DMS114 treated with DMSO at 0.1 percent for 48 hours (cell line): ENCODE results near the gene PNPLA3.

Experiments used
- DNase-seq: peaks from one replicate; lab custom pipeline; 2025; ENCODE audit not compliant: unreplicated experiment; lab: John Stamatoyannopoulos, UW

PNPLA3 gene

GRCh38 chr22:43923631-43924464, at the start of gene PNPLA3:
Gene PNPLA3 (plus strand): TSS chr22:43923805. CDS start chr22:43923912, 107 bp downstream.
- DNase-seq = peak; percentile 46

- no peak for DNase-seq
These were observed 46.6 kb upstream of the PNPLA3 start for GRCh38 chr22:43876866-43877509.

- DNase-seq = no peak
These were observed 45.4 kb upstream of the PNPLA3 start for GRCh38 chr22:43878079-43878795.

GRCh38 chr22:43878831-43879550, 44.6 kb upstream of the PNPLA3 start:
- DNase-seq = no peak

- DNase-seq = no peak
These were observed 43.6 kb upstream of the PNPLA3 start for GRCh38 chr22:43879901-43880540.

GRCh38 chr22:43880541-43880991, 43.0 kb upstream of the PNPLA3 start:
- no peak for DNase-seq

- no peak for DNase-seq
These were observed 42.2 kb upstream of the PNPLA3 start for GRCh38 chr22:43881091-43882061.

- no peak for DNase-seq
These were observed 41.4 kb upstream of the PNPLA3 start for GRCh38 chr22:43882122-43882767.

GRCh38 chr22:43883012-43883661, 40.5 kb upstream of the PNPLA3 start:
- DNase-seq = peak; percentile 7

GRCh38 chr22:43883719-43884415, 39.7 kb upstream of the PNPLA3 start:
- DNase-seq = no peak

- peak; percentile 19 for DNase-seq
These were observed 38.8 kb upstream of the PNPLA3 start for GRCh38 chr22:43884600-43885318.

GRCh38 chr22:43885319-43885671, 38.3 kb upstream of the PNPLA3 start:
- no peak for DNase-seq

- DNase-seq = no peak
These were observed 37.8 kb upstream of the PNPLA3 start for GRCh38 chr22:43885786-43886185.

- no peak for DNase-seq
These were observed 37.4 kb upstream of the PNPLA3 start for GRCh38 chr22:43886231-43886630.

GRCh38 chr22:43887391-43887790, 36.2 kb upstream of the PNPLA3 start:
- no peak for DNase-seq

GRCh38 chr22:43888740-43889139, 34.9 kb upstream of the PNPLA3 start:
- no peak for DNase-seq

- no peak for DNase-seq
These were observed 34.3 kb upstream of the PNPLA3 start for GRCh38 chr22:43889201-43889859.
